Measurements from ENCODE around the gene SMIM35.
A peak's percentile ranks its signal among the peaks of the same experiment; 100 is the strongest.

SMIM35 gene

GRCh38 chr11:118057251-118058145 is 29.3 kb downstream of the SMIM35 start:
- DNase-seq (ENCODE audit: low read depth): no peak

GRCh38 chr11:118056806-118057205 is 30.0 kb downstream of the SMIM35 start:
- DNase-seq (ENCODE audit: low read depth): no peak

DNA sequence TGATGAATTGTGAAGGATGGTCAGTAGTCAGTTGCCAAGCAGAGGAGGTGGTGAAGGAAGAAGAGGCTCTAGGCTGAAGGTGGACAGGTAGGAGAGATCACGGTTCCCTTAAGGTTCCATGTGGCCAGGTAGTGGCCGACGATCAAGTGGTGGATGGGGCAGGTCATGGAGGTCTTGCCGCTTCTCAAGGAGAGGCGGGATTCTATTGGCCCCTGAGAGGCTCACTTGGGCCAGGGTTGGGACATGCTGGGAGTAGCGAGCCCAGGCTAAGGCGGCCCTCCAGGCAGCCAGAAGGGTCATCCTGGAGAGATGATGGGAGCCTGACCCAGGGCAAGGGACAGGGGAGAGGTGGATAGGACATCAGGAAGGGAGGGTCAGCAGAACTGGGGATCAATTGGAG is 30.8 kb downstream of the SMIM35 start:
- no peak for DNase-seq (ENCODE audit: low read depth)

GRCh38 chr11:118054712-118055640 is 31.8 kb downstream of the SMIM35 start:
- DNase-seq (ENCODE audit: low read depth): no peak

DNA sequence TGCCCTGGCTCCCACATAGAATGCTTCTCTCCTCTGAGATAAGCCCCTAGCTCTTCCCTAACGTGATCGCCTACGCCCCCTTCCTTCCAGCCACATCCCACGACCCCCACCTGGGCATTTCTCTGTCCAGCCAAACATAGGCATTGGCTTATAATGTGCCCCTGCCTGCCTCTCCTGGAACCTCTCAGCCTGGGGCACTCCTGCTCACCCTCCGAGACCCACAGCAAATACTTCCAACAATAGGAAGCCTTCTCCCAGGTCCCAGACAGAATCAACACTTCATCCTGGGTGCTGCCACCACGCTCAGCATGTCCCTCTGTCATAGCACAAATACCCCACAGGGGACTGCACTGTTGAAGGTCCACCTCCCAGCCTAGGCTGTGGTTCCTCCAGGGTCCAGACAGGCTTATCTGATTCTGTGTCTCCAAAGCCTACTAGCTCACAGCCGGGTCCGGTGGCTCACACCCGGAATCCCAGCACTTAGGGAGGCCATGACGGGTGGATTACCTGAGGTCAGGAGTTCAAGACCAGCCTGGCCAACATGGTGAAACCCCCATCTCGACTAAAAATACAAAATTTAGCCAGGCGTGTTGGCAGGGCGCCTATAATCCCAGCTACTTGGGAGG is 34.1 kb downstream of the SMIM35 start:
- no peak for DNase-seq (ENCODE audit: low read depth)

DNA sequence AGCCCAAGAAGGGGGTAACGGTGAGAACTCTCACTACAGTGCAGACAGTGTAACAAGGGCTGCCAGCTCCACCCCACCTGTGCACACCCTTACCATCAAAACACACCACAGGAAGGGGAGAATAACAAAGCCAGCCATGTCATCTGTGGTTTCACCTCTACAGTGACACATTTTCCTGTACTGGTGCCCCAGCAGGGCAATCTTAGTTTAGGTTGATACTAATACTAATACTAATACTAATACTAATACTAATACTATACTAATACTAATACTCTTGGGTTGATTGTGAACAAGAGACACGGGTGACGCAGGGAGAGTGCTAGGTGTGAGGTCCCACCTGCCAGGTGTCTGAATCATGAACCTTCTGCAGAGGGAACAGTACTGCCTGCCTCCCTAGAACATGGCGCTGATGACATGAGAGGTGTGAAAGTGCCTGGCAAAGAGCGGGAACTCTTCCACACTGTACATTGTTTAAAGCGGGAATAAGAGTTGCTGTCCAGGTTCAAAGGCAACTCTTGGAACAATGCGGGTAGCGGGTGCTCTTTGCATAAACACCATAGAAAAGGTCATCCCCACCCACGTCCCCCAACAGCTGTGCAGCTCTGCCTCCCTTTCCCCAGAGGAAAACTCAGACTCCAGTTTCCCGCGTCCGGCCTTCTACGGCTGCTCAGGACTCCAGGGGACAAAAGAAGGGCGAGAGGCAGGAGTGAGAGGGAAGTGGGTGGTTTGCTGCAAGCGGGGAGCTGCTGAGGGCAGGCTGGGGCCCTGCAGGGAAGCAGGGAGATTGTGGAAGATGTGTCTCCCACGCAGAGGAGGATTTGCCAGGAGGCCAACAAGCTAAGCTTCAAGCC is 34.9 kb downstream of the SMIM35 start:
- DNase-seq (ENCODE audit: low read depth): peak; percentile 66

GRCh38 chr11:118051136-118051610 is 35.6 kb downstream of the SMIM35 start:
- no peak for DNase-seq (ENCODE audit: low read depth)

GRCh38 chr11:118050208-118050891 is 36.4 kb downstream of the SMIM35 start:
- no peak for DNase-seq (ENCODE audit: low read depth)

DNA sequence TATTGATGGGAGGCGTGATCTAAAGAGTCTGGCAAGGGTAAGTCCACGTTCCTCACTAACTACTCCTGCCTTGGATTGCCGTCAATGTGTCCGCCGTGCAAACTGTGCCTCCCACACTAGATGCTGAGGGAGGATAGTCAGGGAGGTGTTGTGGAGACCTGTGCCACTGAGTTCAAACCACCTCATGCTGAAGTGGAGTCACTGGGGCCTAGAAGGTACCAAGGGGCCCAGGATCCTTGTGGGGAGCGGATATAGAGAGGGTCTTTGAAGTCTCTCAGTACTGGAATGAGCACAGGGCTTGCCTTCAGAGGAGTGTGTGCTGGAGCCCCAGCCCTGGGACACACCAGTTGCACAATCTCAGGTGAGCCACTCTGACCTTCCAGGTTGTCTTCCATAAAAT is 37.0 kb downstream of the SMIM35 start:
- no peak for DNase-seq (ENCODE audit: low read depth)

DNA sequence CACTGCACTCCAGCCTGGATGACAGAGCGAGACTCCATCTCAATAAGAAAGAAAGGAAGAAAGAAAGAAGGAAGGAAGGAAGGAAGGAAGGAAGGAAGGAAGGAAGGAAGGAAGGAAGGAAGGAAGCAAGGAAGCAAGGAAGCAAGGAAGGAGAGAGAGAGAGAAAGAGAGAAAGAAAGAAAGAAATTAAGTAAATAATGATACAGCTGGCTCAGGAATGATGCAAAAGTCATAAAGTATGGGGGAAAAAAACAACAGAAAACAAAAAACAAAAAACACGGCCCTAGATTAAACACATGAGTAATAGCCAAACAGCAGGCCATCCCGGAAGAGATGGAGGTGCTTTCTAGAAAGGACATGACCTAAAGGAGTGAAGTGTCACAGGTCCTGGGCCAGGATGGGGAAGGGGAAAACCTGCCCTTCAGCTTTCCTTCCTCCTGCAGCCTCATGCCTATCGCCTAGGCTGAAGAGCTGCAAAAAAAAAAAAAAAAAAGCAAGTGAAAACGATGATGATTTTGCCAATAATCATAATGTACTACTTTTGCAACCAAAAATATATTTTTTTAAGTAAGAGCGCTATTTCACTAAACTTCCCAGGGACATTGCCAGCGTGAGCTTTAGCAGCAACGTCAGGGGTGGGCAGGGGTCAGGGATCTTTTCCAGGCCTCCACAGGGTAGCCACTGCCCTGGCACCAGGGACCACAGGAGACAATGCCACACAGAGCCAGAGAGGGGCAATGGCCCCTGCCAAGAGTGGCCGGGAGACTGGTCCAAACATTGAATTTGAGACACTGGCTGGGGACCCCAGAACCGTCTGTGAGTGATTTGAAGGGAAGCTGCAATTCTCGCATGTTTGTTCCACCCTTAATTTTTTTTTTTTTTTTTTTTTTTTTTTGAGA is 38.0 kb downstream of the SMIM35 start:
- DNase-seq (ENCODE audit: low read depth): no peak

DNA sequence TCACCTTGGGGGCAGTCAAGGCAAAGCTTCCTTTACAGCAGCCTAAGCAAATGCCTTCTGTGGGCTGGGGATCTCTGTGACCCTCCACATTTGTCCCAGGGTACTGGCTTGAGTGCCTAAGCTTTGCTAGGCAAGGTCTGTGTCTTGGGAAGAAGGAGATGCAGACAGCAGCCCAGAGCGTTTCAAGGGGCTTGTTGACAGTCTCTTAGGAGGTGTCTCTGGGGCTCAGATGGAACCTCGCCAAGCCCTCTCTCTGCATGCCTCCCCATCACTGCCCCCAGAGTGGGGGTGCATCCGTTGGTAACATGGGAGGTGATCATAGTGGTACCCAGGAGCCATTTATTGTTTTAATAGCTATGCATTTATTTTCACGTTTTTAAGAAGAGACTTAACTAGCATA is 39.0 kb downstream of the SMIM35 start:
- no peak for DNase-seq (ENCODE audit: low read depth)

DNA sequence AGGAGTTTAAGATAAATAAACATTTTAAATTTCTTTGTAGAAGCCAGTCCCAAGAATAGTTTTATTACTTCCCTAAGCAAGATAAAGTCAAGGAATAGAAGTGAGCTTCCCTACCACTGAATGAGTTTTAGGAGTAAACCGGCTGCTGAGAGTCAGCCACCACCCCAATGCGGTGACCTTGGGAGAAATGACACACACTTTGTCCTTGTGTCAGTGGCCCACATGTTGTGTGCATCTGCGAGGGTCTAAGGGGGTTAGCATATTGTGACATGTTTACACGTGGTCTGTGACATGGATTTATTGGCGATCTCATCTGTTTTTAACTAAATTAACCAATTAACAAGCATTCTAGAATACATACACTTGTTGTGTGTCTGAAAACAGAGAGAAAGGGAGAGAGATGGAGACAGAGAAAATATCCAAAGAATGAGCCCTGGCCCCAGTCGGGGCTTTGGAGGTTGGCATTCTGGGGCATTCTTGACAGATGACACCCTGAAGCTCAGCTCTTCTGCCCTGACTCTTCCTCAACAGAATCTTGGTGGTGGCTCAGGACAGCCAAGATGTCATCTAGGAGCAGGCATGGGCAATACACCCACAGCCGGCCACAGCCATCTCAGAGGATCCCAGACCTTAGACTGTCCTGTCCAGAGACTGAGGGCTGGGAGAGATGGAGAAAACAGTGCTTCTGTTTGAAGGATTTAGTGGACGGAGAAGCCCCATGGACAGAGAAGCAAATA is 39.6 kb downstream of the SMIM35 start:
- DNase-seq (ENCODE audit: low read depth): no peak

DNA sequence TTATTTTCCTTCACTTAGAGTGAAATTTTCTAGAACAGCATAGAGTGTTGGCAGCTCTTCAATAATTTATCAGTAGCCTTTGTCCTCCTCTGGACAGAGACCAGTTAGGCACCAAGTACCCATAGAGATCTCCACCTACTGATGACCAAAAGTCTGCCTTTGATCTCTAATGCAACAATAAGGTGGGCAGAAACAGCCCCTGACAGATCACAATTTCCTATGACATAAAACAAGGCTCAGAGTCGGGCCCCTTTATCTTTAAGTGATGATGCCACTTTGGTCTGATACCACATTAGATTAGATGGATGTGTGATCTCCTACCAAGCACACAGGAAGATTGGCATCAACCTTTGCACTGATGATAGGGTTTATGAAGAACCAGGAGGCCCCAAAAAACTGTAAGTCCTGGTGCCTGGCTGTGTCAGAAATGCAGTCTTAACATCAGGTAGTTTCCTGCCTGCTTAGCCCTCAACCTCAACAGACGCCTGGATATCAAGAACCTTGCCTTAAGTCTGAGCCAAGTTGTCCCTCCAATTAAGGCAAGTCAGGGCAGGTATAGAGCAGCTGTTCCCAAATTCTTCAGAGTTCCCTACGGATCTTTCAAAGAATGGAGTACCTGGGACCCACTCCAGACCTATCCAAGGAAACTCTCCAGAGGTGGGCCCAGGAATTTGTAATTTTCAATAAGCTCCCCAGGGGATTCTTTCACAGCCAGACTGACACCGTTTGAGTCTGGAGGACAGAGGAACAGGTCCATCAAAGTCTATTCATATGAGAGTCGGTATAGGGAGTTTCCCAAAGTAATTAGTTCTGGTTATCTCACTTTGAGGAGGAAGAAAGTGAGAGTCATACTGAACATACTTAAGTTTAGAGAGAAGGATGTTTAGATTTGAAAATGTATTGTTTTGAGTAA is 40.5 kb downstream of the SMIM35 start:
- DNase-seq (ENCODE audit: low read depth): peak; percentile 17

DNA sequence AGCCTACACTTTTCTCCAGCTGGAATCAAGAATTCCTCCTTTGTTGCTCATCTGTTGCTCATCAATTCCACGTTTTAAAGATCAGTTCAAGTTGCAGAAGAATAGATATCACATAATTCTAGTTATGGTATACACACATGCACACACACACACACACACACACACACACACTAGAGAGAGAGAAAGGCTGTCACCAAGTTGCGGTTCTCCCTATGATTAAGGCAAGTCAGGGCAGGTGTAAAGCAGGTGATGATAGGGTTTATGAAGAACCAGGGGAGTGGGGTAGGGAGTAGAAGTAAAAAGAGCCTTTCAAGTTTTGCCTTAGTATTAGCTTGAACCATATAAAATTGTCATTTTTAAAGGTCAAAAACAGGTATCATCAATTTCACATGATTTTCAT is 41.6 kb downstream of the SMIM35 start:
- DNase-seq (ENCODE audit: low read depth): no peak

DNA sequence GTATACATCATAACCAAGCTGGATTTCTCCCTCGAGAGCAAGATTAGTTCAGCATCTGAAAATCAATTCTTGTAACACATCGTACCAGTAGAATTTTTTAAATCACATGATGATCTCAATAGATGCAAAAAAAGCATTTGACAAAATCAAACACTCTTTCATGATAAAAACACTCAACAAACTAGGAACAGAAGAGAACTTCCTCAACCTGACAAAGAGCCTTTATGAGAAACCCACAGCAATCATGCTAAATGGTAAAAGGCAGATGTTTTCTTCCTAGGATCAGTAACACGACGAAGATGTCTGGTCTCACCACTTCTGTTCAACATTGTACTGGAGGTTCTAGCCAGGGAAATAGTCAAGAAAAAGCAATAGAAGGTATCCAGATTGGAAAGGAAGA is 44.0 kb downstream of the SMIM35 start:
- DNase-seq (ENCODE audit: low read depth): no peak

GRCh38 chr11:118042141-118042540 is 44.6 kb downstream of the SMIM35 start:
- DNase-seq (ENCODE audit: low read depth): no peak

GRCh38 chr11:118033443-118033842 is 53.3 kb downstream of the SMIM35 start:
- no peak for DNase-seq (ENCODE audit: low read depth)

- DNase-seq (ENCODE audit: low read depth): no peak
Measured at GRCh38 chr11:118028626-118029025, 58.1 kb downstream of the SMIM35 start.
